ENCODE measurements around the gene ARRDC3. TPM values are rescaled to one million over a fixed set of nuclear protein-coding genes. Genes with fewer than 3 reads are reported as not detected.

ARRDC3 gene
- total and polyA plus RNA-seq, 9 of the 15 experiments (the other 6 are each of a cell fraction or from before 2014, with no cell fraction given) = 15.3 to 58.1 (median 39.4) TPM

GRCh38 chr5:91366551-91366950 lies 16.6 kb downstream of the ARRDC3 start:
- H3K79me2 ChIP-seq (ENCODE audit: control insufficient read depth, insufficient read depth, low read length) = 0 out of 3 replicates have a peak, but pooled peaks cover 16% of the 10 kb centered on the region
- no peaks in the 10 kb centered on the region for H3K4me1 ChIP-seq (replicated peaks in 1 of 2; ENCODE audit: control insufficient read depth in 2 of 2, insufficient read depth in 2 of 2, low read length in 2 of 2)
- no peaks in the 10 kb centered on the region; the same call in 1 of the 2 replicates for H3K9me3 ChIP-seq (replicated peaks; ENCODE audit: control insufficient read depth, insufficient read depth, low read depth, low read length)
- in situ Hi-C loops (cut with MboI) = no loop called here
- H3K27ac ChIP-seq (ENCODE audit: extremely low read depth, low read depth, low read length) = no peak overlapping the region
- no TSS peak for BruUV-seq (replicated peaks)
- WGBS (ENCODE audit: insufficient coverage, low coverage, missing lambda C conversion rate) = 47% methylated on average over 1 of the region's 1 CpG
- intact Hi-C loops (cut with micrococcal nuclease) = no loop called here
- FAIRE-seq (no peak), ATAC-seq (peak; percentile 2; the same call in 1 of the 3 replicates), DNase-seq (ENCODE audit: extremely low read depth in 1 of 4, low spot score in 3 of 4) (no peak)
- H3K9me1 ChIP-seq (ENCODE audit: control insufficient read depth, insufficient read depth, low read length) = no peaks in the 10 kb centered on the region
- H3K4me3 ChIP-seq = no peak overlapping the region
- peaks cover 38% of the 10 kb centered on the region for H3K36me3 ChIP-seq (ENCODE audit: control insufficient read depth, insufficient read depth, low read length)
- no peak overlapping the region for H2AFZ ChIP-seq (ENCODE audit: low read depth, low read length)
- TF ChIP-seq RFX5 (IDR thresholded peaks at IDR 0.05; ENCODE audit: low read depth, low read length) (no peak), NONO (IDR thresholded peaks at IDR 0.05; ENCODE audit: low read depth in 2 of 2, low read length in 1 of 2) (no peak), CHD2 (IDR thresholded peaks at IDR 0.05; ENCODE audit: low read depth, low read length) (0 out of 2 replicates have a peak, but pooled peaks have one; percentile 7)
- CTCF ChIA-PET (ENCODE audit: low intra/inter-chr PET ratio) = no interaction called here
- H4K20me1 ChIP-seq (replicated peaks; ENCODE audit: control insufficient read depth, insufficient read depth, low read length) = peaks cover 9% of the 10 kb centered on the region; the same call in 1 of the 2 replicates
- no peaks in the 10 kb centered on the region for H3K27me3 ChIP-seq (ENCODE audit: control insufficient read depth in 2 of 2, insufficient read depth in 2 of 2, low read length in 2 of 2)
- H3K9ac ChIP-seq (ENCODE audit: insufficient read depth in 1 of 2, low read depth in 2 of 2, low read length in 2 of 2) = no peak overlapping the region
- POLR2A ChIA-PET = interaction anchor here (0.6 to 7.4 kb wide), 21 partner anchors 9 to 277 kb away, joined by 3 to 47 read pairs (median 4); partner anchors contain the start of gene ARRDC3
- no peak overlapping the region for H3K4me2 ChIP-seq (ENCODE audit: insufficient read depth, low read length)

GRCh38 chr5:91365498-91365897 lies 17.6 kb downstream of the ARRDC3 start:
- Histone ChIP-seq H3K4me3 (no peak overlapping the region), H3K27ac (ENCODE audit: extremely low read depth, low read depth, low read length) (no peak overlapping the region), H3K27me3 (ENCODE audit: control insufficient read depth in 2 of 2, insufficient read depth in 2 of 2, low read length in 2 of 2) (no peaks in the 10 kb centered on the region), H3K9me3 (replicated peaks; ENCODE audit: control insufficient read depth, insufficient read depth, low read depth, low read length) (no peaks in the 10 kb centered on the region; the same call in 1 of the 2 replicates), H2AFZ (ENCODE audit: low read depth, low read length) (no peak overlapping the region), H3K9ac (ENCODE audit: insufficient read depth in 1 of 2, low read depth in 2 of 2, low read length in 2 of 2) (no peak overlapping the region), H3K79me2 (ENCODE audit: control insufficient read depth, insufficient read depth, low read length) (0 out of 3 replicates have a peak, but pooled peaks cover 10% of the 10 kb centered on the region), H3K4me2 (ENCODE audit: insufficient read depth, low read length) (no peak overlapping the region), H3K9me1 (ENCODE audit: control insufficient read depth, insufficient read depth, low read length) (no peaks in the 10 kb centered on the region), H3K4me1 (replicated peaks in 1 of 2; ENCODE audit: control insufficient read depth in 2 of 2, insufficient read depth in 2 of 2, low read length in 2 of 2) (no peaks in the 10 kb centered on the region), H3K36me3 (ENCODE audit: control insufficient read depth, insufficient read depth, low read length) (peaks cover 27% of the 10 kb centered on the region), H4K20me1 (replicated peaks; ENCODE audit: control insufficient read depth, insufficient read depth, low read length) (peaks cover 3% of the 10 kb centered on the region; the same call in 1 of the 2 replicates)
- CTCF ChIA-PET (ENCODE audit: low intra/inter-chr PET ratio) = no interaction called here
- in situ Hi-C loops (cut with MboI) (no loop called here), intact Hi-C loops (cut with micrococcal nuclease) (no loop called here)
- no TSS peak for BruUV-seq (replicated peaks)
- FAIRE-seq (no peak), ATAC-seq (no peak), DNase-seq (ENCODE audit: extremely low read depth in 1 of 4, low spot score in 3 of 4) (no peak)
- no peak for TF ChIP-seq ZNF431 (CRISPR knock-in tag; IDR thresholded peaks at IDR 0.05)
- no peak for TF ChIP-seq SFPQ (IDR thresholded peaks at IDR 0.05; ENCODE audit: low read depth, low read length)
- TF ChIP-seq NCOA1 (IDR thresholded peaks at IDR 0.05; ENCODE audit: low read depth) = no peak
- TF ChIP-seq TAF15 (IDR thresholded peaks at IDR 0.05; ENCODE audit: low read depth, low read length) = no peak
- TF ChIP-seq ZNF239 (CRISPR knock-in tag; IDR thresholded peaks at IDR 0.05) = no peak
- TF ChIP-seq XRCC5 (IDR thresholded peaks at IDR 0.05; ENCODE audit: low read depth, low read length) = no peak
- POLR2A ChIA-PET = interaction anchor here (1.4 to 2.9 kb wide), 4 partner anchors 7 to 51 kb away, joined by 3 to 14 read pairs (median 8); no protein-coding TSS in a partner anchor
- 78% methylated on average over 3 of the region's 3 CpGs for WGBS (ENCODE audit: insufficient coverage, low coverage, missing lambda C conversion rate)
